ENCODE measurements around the gene CNFN. TPM values are rescaled to one million over a fixed set of nuclear protein-coding genes. Genes with fewer than 3 reads are reported as not detected.

Gene CNFN
- total RNA-seq, 1 donor from 2014 or later: 2.9 TPM

DNA sequence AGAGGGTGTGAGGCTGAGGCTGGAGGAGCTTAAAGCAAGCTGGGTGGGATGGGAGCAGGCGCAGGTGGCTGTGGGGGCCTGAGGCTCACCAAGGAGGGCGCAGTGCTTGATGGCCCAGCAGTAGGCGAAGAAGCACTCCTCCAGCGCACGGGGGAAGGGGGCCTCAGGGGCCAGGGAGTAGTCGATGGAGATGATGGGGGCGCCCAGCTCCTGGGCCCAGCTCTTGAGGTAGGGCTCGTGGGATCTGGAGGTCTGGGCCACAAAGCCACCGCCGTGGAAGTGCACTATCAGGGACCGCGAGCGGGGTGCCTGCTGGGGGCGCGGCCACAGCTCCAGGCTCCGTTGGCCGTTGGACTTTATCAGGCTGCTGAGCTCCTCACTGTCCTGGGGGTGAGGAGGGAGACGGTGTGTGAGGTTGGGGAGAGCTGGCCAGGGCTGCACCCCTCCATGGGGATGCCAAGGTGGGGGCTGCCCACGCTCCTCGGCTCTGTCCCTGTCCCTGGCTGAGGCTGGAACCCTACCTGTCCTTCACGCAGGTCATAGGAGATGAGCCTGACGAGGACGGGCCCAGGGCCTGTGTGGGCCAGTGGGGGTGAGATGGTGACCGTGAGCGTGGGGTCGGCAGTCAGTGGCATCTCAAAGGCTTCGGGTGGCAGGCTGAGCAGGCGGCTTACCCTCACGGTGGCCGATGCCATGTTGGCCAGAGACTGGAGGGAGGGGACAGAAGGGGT, 17.2 kb upstream of the CNFN start:
- peaks cover 18% of the 10 kb centered on the region for H3K4me1 Mint-ChIP-seq
- peaks cover 87% of the 10 kb centered on the region for H4K20me1 ChIP-seq (ENCODE audit: low read depth)
- TF ChIP-seq EZH2phosphoT487 (IDR thresholded peaks at IDR 0.05): no peak
- TF ChIP-seq, protein P1, sequence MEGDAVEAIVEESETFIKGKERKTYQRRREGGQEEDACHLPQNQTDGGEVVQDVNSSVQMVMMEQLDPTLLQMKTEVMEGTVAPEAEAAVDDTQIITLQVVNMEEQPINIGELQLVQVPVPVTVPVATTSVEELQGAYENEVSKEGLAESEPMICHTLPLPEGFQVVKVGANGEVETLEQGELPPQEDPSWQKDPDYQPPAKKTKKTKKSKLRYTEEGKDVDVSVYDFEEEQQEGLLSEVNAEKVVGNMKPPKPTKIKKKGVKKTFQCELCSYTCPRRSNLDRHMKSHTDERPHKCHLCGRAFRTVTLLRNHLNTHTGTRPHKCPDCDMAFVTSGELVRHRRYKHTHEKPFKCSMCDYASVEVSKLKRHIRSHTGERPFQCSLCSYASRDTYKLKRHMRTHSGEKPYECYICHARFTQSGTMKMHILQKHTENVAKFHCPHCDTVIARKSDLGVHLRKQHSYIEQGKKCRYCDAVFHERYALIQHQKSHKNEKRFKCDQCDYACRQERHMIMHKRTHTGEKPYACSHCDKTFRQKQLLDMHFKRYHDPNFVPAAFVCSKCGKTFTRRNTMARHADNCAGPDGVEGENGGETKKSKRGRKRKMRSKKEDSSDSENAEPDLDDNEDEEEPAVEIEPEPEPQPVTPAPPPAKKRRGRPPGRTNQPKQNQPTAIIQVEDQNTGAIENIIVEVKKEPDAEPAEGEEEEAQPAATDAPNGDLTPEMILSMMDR (IDR thresholded peaks at IDR 0.05): no peak
- no peak for TF ChIP-seq EZH2 (IDR thresholded peaks at IDR 0.05)
- no peak overlapping the region for H3K27ac Mint-ChIP-seq
- no peak overlapping the region for H3K4me3 ChIP-seq
- peaks cover 10% of the 10 kb centered on the region for H3F3A ChIP-seq (ENCODE audit: low read depth)
- H3K27me3 Mint-ChIP-seq (ENCODE audit: insufficient read depth, low read depth): peaks cover 6% of the 10 kb centered on the region
- no peak overlapping the region for H3K4me2 ChIP-seq
- peaks cover 5% of the 10 kb centered on the region for H3K27me3 ChIP-seq
- H3K9me3 Mint-ChIP-seq: no peaks in the 10 kb centered on the region
- no peaks in the 10 kb centered on the region for H3K36me3 ChIP-seq
- H3K9ac ChIP-seq: no peak overlapping the region
- peaks cover 9% of the 10 kb centered on the region for H3K4me1 ChIP-seq
- H3K79me2 ChIP-seq (ENCODE audit: low read depth): no peaks in the 10 kb centered on the region
- H2AFZ ChIP-seq (replicated peaks): no peak overlapping the region
- H3K27ac ChIP-seq: no peak overlapping the region
- no peak overlapping the region for H3K4me3 Mint-ChIP-seq
- H3K9me3 ChIP-seq (ENCODE audit: low read depth): no peaks in the 10 kb centered on the region
- DNase-seq (ENCODE audit: low spot score): no peak
- peaks cover 11% of the 10 kb centered on the region for H3K36me3 Mint-ChIP-seq

DNA sequence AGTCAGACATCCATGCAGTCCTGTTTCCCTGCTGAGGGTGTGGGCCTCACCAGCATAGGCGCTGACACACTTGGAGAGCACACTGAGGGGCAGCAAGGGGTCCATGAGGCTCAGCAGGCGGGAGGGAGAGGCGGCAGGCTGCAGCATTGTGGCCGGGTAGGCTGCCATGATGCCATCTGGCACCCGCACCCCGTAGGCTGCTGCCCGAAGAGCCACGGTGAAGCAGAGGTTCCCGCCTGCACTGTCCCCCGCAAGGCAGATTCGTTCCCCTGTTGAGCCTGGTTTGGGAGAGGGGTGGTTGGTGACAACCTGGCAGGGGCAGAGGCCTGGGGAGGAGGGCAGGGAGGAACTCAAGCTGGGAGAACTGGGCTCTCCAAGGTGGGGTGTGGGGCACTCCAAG, 16.0 kb upstream of the CNFN start:
- Histone ChIP-seq H3K27ac (no peak overlapping the region), H3K27me3 (peaks cover 5% of the 10 kb centered on the region), H3K4me1 (peaks cover 7% of the 10 kb centered on the region), H3K36me3 (no peaks in the 10 kb centered on the region), H3K79me2 (ENCODE audit: low read depth) (no peaks in the 10 kb centered on the region), H3F3A (ENCODE audit: low read depth) (peaks cover 10% of the 10 kb centered on the region), H3K9ac (no peak overlapping the region), H4K20me1 (ENCODE audit: low read depth) (peaks cover 78% of the 10 kb centered on the region), H3K9me3 (ENCODE audit: low read depth) (no peaks in the 10 kb centered on the region), H2AFZ (replicated peaks) (no peak overlapping the region), H3K4me2 (no peak overlapping the region), H3K4me3 (no peak overlapping the region)
- no peak overlapping the region for H3K4me3 Mint-ChIP-seq
- H3K4me1 Mint-ChIP-seq: peaks cover 15% of the 10 kb centered on the region
- DNase-seq (ENCODE audit: low spot score): no peak
- H3K9me3 Mint-ChIP-seq: no peaks in the 10 kb centered on the region
- H3K36me3 Mint-ChIP-seq: peaks cover 11% of the 10 kb centered on the region
- H3K27me3 Mint-ChIP-seq (ENCODE audit: insufficient read depth, low read depth): peaks cover 8% of the 10 kb centered on the region
- no peak overlapping the region for H3K27ac Mint-ChIP-seq
- TF ChIP-seq EZH2phosphoT487 (IDR thresholded peaks at IDR 0.05) (no peak), EZH2 (IDR thresholded peaks at IDR 0.05) (no peak)
- TF ChIP-seq, protein P1 (IDR thresholded peaks at IDR 0.05): no peak

DNA sequence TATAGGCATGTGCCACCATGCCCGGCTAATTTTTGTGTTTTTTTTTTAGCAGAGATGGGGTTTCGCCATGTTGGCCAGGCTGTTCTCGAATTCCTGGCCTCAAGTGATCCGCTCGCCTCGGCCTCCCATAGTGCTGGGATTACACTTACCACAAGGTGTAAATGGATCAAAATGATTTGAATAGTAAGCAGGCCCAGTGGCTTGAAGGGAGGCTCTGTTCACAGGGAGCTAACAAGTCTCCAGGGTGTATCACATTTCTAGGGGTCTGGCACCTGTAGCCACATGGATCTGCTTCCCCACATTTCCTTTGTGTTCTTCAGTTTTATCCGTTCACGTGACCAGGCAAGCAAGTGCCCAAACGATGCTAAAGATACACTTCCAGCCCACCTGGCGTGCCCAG, 13.5 kb upstream of the CNFN start:
- no peak for DNase-seq (ENCODE audit: low spot score)
- H3K4me3 ChIP-seq: no peak overlapping the region
- no peaks in the 10 kb centered on the region for H3K36me3 ChIP-seq
- TF ChIP-seq, protein P1 (IDR thresholded peaks at IDR 0.05): no peak
- TF ChIP-seq EZH2 (IDR thresholded peaks at IDR 0.05): no peak
- TF ChIP-seq EZH2phosphoT487 (IDR thresholded peaks at IDR 0.05): no peak
- H2AFZ ChIP-seq (replicated peaks): no peak overlapping the region
- Mint-ChIP-seq H3K36me3 (peaks cover 12% of the 10 kb centered on the region), H3K27ac (no peak overlapping the region), H3K9me3 (no peaks in the 10 kb centered on the region), H3K4me3 (no peak overlapping the region), H3K27me3 (ENCODE audit: insufficient read depth, low read depth) (peaks cover 9% of the 10 kb centered on the region), H3K4me1 (peaks cover 23% of the 10 kb centered on the region)
- H3K9me3 ChIP-seq (ENCODE audit: low read depth): no peaks in the 10 kb centered on the region
- peaks cover 19% of the 10 kb centered on the region for H3F3A ChIP-seq (ENCODE audit: low read depth)
- H3K4me2 ChIP-seq: no peak overlapping the region
- no peak overlapping the region for H3K9ac ChIP-seq
- peaks cover 7% of the 10 kb centered on the region for H3K4me1 ChIP-seq
- no peaks in the 10 kb centered on the region for H3K79me2 ChIP-seq (ENCODE audit: low read depth)
- H3K27ac ChIP-seq: no peak overlapping the region
- H4K20me1 ChIP-seq (ENCODE audit: low read depth): peaks cover 56% of the 10 kb centered on the region
- peaks cover 5% of the 10 kb centered on the region for H3K27me3 ChIP-seq
